Neural cell (in vitro differentiated cells): ENCODE measurements around the gene TLN1. TPM values are rescaled to one million over a fixed set of nuclear protein-coding genes. Genes with fewer than 3 reads are reported as not detected.

ENCODE experiments used
- H2AFZ ChIP-seq: fragments of 200-600, 300-800 bp; sonication (generic), shearing (Covaris generic); 2 replicates; pipeline ENCODE4 v1.6.0; 2014; ENCODE audit warnings: low read depth, mild to moderate bottlenecking, antibody characterized with exemption, low read length, moderate library complexity
- H3F3A ChIP-seq: fragments of 200-600 bp; shearing (Covaris generic); 2 replicates; pipeline ENCODE4 v1.6.1; 2016; ENCODE audit warnings: mild to moderate bottlenecking, moderate library complexity, mixed read lengths, antibody characterized with exemption, low read length; ENCODE audit not compliant: insufficient read depth, poor library complexity, severe bottlenecking
- H3K27ac ChIP-seq: fragments of 200-600, 300-800 bp; sonication (generic), shearing (Covaris generic); 2 replicates; pipeline ENCODE4 v1.5.1; 2014; ENCODE audit warnings: mild to moderate bottlenecking, low read length, moderate library complexity
- H3K27me3 ChIP-seq: fragments of 300-800, 200-600 bp; sonication (generic), shearing (Covaris generic); 2 replicates; pipeline ENCODE4 v1.6.0; 2014; ENCODE audit warnings: mild to moderate bottlenecking, low read depth, low read length, moderate library complexity; ENCODE audit not compliant: insufficient read depth
- H3K36me3 ChIP-seq: fragments of 300-800, 200-600 bp; sonication (generic), shearing (Covaris generic); 2 replicates; pipeline ENCODE4 v1.5.1; 2014; ENCODE audit warnings: mild to moderate bottlenecking, antibody characterized with exemption, low read length, moderate library complexity; ENCODE audit not compliant: insufficient read depth
- H3K4me2 ChIP-seq: fragments of 300-800, 200-600 bp; sonication (generic), shearing (Covaris generic); 2 replicates; pipeline ENCODE4 v1.6.0; 2014; ENCODE audit warnings: mild to moderate bottlenecking, low read length
- H3K4me3 ChIP-seq: fragments of 300-800, 200-600 bp; sonication (generic), shearing (Covaris generic); 2 replicates; pipeline ENCODE4 v1.5.1; 2014; ENCODE audit warnings: mild to moderate bottlenecking, low read length, moderate library complexity
- H3K79me2 ChIP-seq: fragments of 200-600 bp; shearing (Covaris generic); replicated peaks from 2 replicates; pipeline ENCODE4 v1.6.0; 2014; ENCODE audit warnings: mild to moderate bottlenecking, low read length, moderate library complexity; ENCODE audit not compliant: insufficient read depth
- H3K9ac ChIP-seq: fragments of 300-800, 200-600 bp; sonication (generic), shearing (Covaris generic); 2 replicates; pipeline ENCODE4 v1.6.1; 2016; ENCODE audit warnings: mild to moderate bottlenecking, low read length, mixed read lengths
- H3K9me2 ChIP-seq: fragments of 200-600 bp; shearing (Covaris generic); 2 replicates; pipeline ENCODE4 v1.6.1; 2016; ENCODE audit warnings: mild to moderate bottlenecking, low read length, mixed read lengths; ENCODE audit not compliant: insufficient read depth
- H3K9me3 ChIP-seq: fragments of 200-600, 300-800 bp; sonication (generic), shearing (Covaris generic); 2 replicates; pipeline ENCODE4 v1.6.1; 2016; ENCODE audit warnings: mild to moderate bottlenecking, mixed run types, low read length, moderate library complexity, mixed read lengths
- H4K20me1 ChIP-seq: fragments of 200-600 bp; shearing (Covaris generic); 2 replicates; pipeline ENCODE4 v1.6.1; 2016; ENCODE audit warnings: mild to moderate bottlenecking, mixed run types; ENCODE audit not compliant: insufficient read depth
- CTCF ChIP-seq: fragments of 450-650 bp; IDR thresholded peaks from 2 replicates; pipeline ENCODE4 v1.5.1; 2014; ENCODE audit warnings: antibody characterized with exemption, mild to moderate bottlenecking, moderate library complexity; ENCODE audit not compliant: poor library complexity, severe bottlenecking
- EP300 ChIP-seq: fragments of 450-650 bp; conservative IDR thresholded peaks from 2 replicates; pipeline ENCODE4 v1.6.1; 2014; ENCODE audit warnings: antibody characterized with exemption, mild to moderate bottlenecking, moderate library complexity; ENCODE audit not compliant: poor library complexity, severe bottlenecking
- EZH2 ChIP-seq: fragments of 200-600, 300-800 bp; shearing (Covaris generic), sonication (generic); IDR thresholded peaks from 2 replicates; pipeline ENCODE4 v1.6.1; 2014; ENCODE audit warnings: antibody characterized with exemption, low read length, borderline replicate concordance, mild to moderate bottlenecking; ENCODE audit not compliant: insufficient read depth, poor library complexity, severe bottlenecking
- MXI1 ChIP-seq: fragments of 450-650 bp; conservative IDR thresholded peaks from 2 replicates; pipeline ENCODE4 v1.6.1; 2014; ENCODE audit warnings: antibody characterized with exemption, mild to moderate bottlenecking; ENCODE audit not compliant: poor library complexity, severe bottlenecking
- POLR2AphosphoS5 ChIP-seq: IDR thresholded peaks from 2 replicates; pipeline ENCODE4 v1.6.1; 2012
- RAD21 ChIP-seq: fragments of 450-650 bp; conservative IDR thresholded peaks from 2 replicates; pipeline ENCODE4 v1.6.1; 2014; ENCODE audit warnings: antibody characterized with exemption, mild to moderate bottlenecking, moderate library complexity
- REST ChIP-seq: IDR thresholded peaks from 2 replicates; pipeline ENCODE4 v1.6.1; 2012; ENCODE audit warnings: borderline replicate concordance
- SMC3 ChIP-seq: fragments of 450-650 bp; conservative IDR thresholded peaks from 2 replicates; pipeline ENCODE4 v1.6.1; 2014; ENCODE audit warnings: antibody characterized with exemption, mild to moderate bottlenecking, moderate library complexity; ENCODE audit not compliant: poor library complexity
- TAF1 ChIP-seq: IDR thresholded peaks from 2 replicates; pipeline ENCODE4 v1.6.1; 2012; ENCODE audit warnings: low read depth
- polyA plus RNA-seq: library from polyadenylated mRNA; depleted of rRNA; stranded (reverse); fragments of >200 nt; gene quantifications from 2 replicates; pipeline ENCODE4 v1.2.3, GENCODE V29; 2014

Gene TLN1
- polyA plus RNA-seq, 1 donor from 2014 or later = 7.1 TPM

GRCh38 chr9:35711501-35712428, 20.2 kb downstream of the TLN1 start:
- no peak overlapping the region for H3K4me3 ChIP-seq
- no peaks in the 10 kb centered on the region for H3K9me3 ChIP-seq
- H3K27me3 ChIP-seq = no peaks in the 10 kb centered on the region
- H2AFZ ChIP-seq = no peak overlapping the region
- TF ChIP-seq RAD21 = no peak
- no peak for TF ChIP-seq REST
- no peak for TF ChIP-seq TAF1
- no peak for TF ChIP-seq SMC3
- no peak for TF ChIP-seq EP300
- TF ChIP-seq EZH2 = no peak
- no peak for TF ChIP-seq POLR2AphosphoS5
- no peak for TF ChIP-seq MXI1
- no peak for TF ChIP-seq CTCF
- H4K20me1 ChIP-seq = no peaks in the 10 kb centered on the region
- no peak overlapping the region for H3K27ac ChIP-seq
- H3F3A ChIP-seq = no peaks in the 10 kb centered on the region
- H3K4me2 ChIP-seq = no peak overlapping the region
- H3K36me3 ChIP-seq = peaks cover 12% of the 10 kb centered on the region
- H3K79me2 ChIP-seq = no peaks in the 10 kb centered on the region
- H3K9me2 ChIP-seq = no peaks in the 10 kb centered on the region
- no peak overlapping the region for H3K9ac ChIP-seq

- no peaks in the 10 kb centered on the region for H3F3A ChIP-seq
These were observed 21.0 kb downstream of the TLN1 start for GRCh38 chr9:35710818-35711500.

More at GRCh38 chr9:35710818-35711500, 21.0 kb downstream of the TLN1 start:
- TF ChIP-seq MXI1 = no peak
- no peak for TF ChIP-seq POLR2AphosphoS5
- no peak for TF ChIP-seq TAF1
- no peak for TF ChIP-seq REST
- Histone ChIP-seq H2AFZ (no peak overlapping the region), H3K9me2 (no peaks in the 10 kb centered on the region), H3K79me2 (no peaks in the 10 kb centered on the region), H3K27ac (no peak overlapping the region), H3K4me3 (no peak overlapping the region), H3K9me3 (no peaks in the 10 kb centered on the region), H3K4me2 (no peak overlapping the region), H4K20me1 (no peaks in the 10 kb centered on the region), H3K36me3 (peaks cover 12% of the 10 kb centered on the region), H3K9ac (no peak overlapping the region), H3K27me3 (no peaks in the 10 kb centered on the region)
